ENCODE data around the gene PCNX1. TPM values are rescaled to one million over a fixed set of nuclear protein-coding genes. Genes with fewer than 3 reads are reported as not detected.
"Not testable (repeated sequence)": the region's sequence is repeated elsewhere in the genome, so short reads cannot be mapped to it uniquely, and the experiment has no call there.

PCNX1 gene
- total RNA-seq: 57.8 and 69.4 TPM in 2 replicates
- polyA plus RNA-seq: 33.0 and 35.7 TPM in 2 replicates
- 11.4 and 14.8 TPM in 2 replicates for polyA plus RNA-seq (2012)
- polyA minus RNA-seq (ENCODE audit: low replicate concordance): 83.2 and 120 TPM in 2 replicates

DNA sequence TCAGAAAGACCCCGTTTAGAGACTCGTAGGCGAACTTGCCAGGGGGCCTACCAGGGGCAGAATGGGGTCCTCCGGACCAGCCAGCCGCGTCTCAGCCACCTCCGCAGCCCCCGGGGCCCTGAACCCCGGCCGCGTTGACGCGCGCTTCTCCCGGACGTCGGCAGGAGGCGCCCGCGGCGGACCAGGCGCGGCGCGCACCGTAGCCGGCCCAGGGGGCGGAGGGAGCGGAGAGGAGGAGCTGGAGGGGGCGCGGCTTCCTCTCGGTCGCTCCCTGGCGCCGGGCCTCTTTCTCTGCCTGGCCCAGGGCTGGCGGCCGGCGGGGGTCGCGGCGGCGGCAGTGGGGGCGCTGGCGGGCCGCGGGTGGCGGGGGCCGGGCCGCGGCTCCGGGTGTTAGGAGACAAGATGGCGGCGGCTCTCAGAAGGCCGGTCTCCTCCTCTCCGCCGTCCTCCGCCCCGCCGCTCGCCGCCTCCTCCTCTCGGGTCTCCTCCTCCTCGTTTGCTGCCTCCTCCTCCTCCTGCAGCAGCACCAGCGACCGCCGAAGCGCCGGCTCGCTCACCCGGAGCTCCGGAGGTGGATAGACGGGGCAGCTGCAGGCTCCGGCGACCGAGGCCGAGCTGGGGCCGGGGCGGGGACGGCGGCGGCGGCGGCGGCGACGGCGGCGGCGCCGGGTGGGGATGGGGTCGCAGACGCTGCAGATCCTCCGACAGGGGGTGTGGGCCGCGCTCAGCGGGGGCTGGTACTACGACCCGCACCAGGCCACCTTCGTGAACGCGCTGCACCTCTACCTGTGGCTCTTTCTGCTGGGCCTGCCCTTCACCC is at the start of gene PCNX1:
TSS of gene PCNX1 (plus strand) at position 284 of the 820 bp plus-strand sequence. CDS start at position 676, 392 bp downstream.
- Histone ChIP-seq H3K9me3 (ENCODE audit: control insufficient read depth, insufficient read depth, low read depth, low read length) (no peaks in the 10 kb centered on the region), H3K36me3 (ENCODE audit: control insufficient read depth, insufficient read depth, low read length) (no peaks in the 10 kb centered on the region), H3K27ac (ENCODE audit: insufficient read depth, low read length) (peak within 1 kb of the TSS; percentile 73), H3K4me1 (ENCODE audit: control insufficient read depth, extremely low read depth, insufficient read depth, low read length) (peaks cover 3% of the 10 kb centered on the region), H4K20me1 (ENCODE audit: control insufficient read depth, extremely low read depth, insufficient read depth, low read length) (peaks cover 2% of the 10 kb centered on the region), H3K4me2 (ENCODE audit: extremely low read depth, insufficient read depth, low read length) (peak within 1 kb of the TSS; percentile 100), H3K79me2 (ENCODE audit: control insufficient read depth, insufficient read depth, low read length) (peaks cover 44% of the 10 kb centered on the region), H2AFZ (ENCODE audit: low read length) (peak within 1 kb of the TSS; percentile 96), H3K4me3 (replicated peaks in 1 of 4; ENCODE audit: control extremely low read depth in 1 of 4, insufficient read depth in 1 of 4, low read depth in 3 of 4, low read length in 4 of 4) (peak within 1 kb of the TSS; percentile 82 to 94 (median 89)), H3K27me3 (ENCODE audit: control insufficient read depth, insufficient read depth, low read length) (no peaks in the 10 kb centered on the region), H3K9ac (ENCODE audit: insufficient read depth, low read length) (peak within 1 kb of the TSS; percentile 82)
- DNase-seq (ENCODE audit: low read depth in 2 of 2): peak; percentile 83 to 84
- peak; percentile 44 to 75 for TF ChIP-seq CTCF (conservative IDR thresholded peaks at IDR 0.05 in 1 of 2, IDR thresholded peaks at IDR 0.05 in 1 of 2; ENCODE audit: low read depth in 1 of 2, low read length in 2 of 2)
- no peak for TF ChIP-seq EZH2 (IDR thresholded peaks at IDR 0.05; ENCODE audit: low read length, missing control alignments)

- H3K36me3 ChIP-seq (ENCODE audit: control insufficient read depth, insufficient read depth, low read length): no peaks in the 10 kb centered on the region
- H3K27me3 ChIP-seq (ENCODE audit: control insufficient read depth, insufficient read depth, low read length): no peaks in the 10 kb centered on the region
- H3K79me2 ChIP-seq (ENCODE audit: control insufficient read depth, insufficient read depth, low read length): no peaks in the 10 kb centered on the region
- H3K9me3 ChIP-seq (ENCODE audit: control insufficient read depth, insufficient read depth, low read depth, low read length): no peaks in the 10 kb centered on the region
- no peaks in the 10 kb centered on the region for H4K20me1 ChIP-seq (ENCODE audit: control insufficient read depth, extremely low read depth, insufficient read depth, low read length)
- TF ChIP-seq EZH2 (IDR thresholded peaks at IDR 0.05; ENCODE audit: low read length, missing control alignments) (no peak), CTCF (conservative IDR thresholded peaks at IDR 0.05 in 1 of 2, IDR thresholded peaks at IDR 0.05 in 1 of 2; ENCODE audit: low read depth in 1 of 2, low read length in 2 of 2) (no peak)
- H3K27ac ChIP-seq (ENCODE audit: insufficient read depth, low read length): no peak overlapping the region
- peak in 1 of 2 donors; percentile 59 for DNase-seq (ENCODE audit: low read depth in 2 of 2)
- H3K4me1 ChIP-seq (ENCODE audit: control insufficient read depth, extremely low read depth, insufficient read depth, low read length): no peaks in the 10 kb centered on the region
- no peak overlapping the region for H2AFZ ChIP-seq (ENCODE audit: low read length)
- H3K9ac ChIP-seq (ENCODE audit: insufficient read depth, low read length): no peak overlapping the region
- no peak overlapping the region for H3K4me3 ChIP-seq (replicated peaks in 1 of 4; ENCODE audit: control extremely low read depth in 1 of 4, insufficient read depth in 1 of 4, low read depth in 3 of 4, low read length in 4 of 4)
- no peak overlapping the region for H3K4me2 ChIP-seq (ENCODE audit: extremely low read depth, insufficient read depth, low read length)
These were observed 49.8 kb upstream of the PCNX1 start for GRCh38 chr14:70857496-70857890.

- no peaks in the 10 kb centered on the region for H3K27me3 ChIP-seq (ENCODE audit: control insufficient read depth, insufficient read depth, low read length)
- no peaks in the 10 kb centered on the region for H3K4me1 ChIP-seq (ENCODE audit: control insufficient read depth, extremely low read depth, insufficient read depth, low read length)
- no peak overlapping the region for H3K9ac ChIP-seq (ENCODE audit: insufficient read depth, low read length)
- no peak overlapping the region for H3K4me3 ChIP-seq (replicated peaks in 1 of 4; ENCODE audit: control extremely low read depth in 1 of 4, insufficient read depth in 1 of 4, low read depth in 3 of 4, low read length in 4 of 4)
- H3K79me2 ChIP-seq (ENCODE audit: control insufficient read depth, insufficient read depth, low read length): no peaks in the 10 kb centered on the region
- H3K36me3 ChIP-seq (ENCODE audit: control insufficient read depth, insufficient read depth, low read length): no peaks in the 10 kb centered on the region
- TF ChIP-seq EZH2 (IDR thresholded peaks at IDR 0.05; ENCODE audit: low read length, missing control alignments): no peak
- TF ChIP-seq CTCF (conservative IDR thresholded peaks at IDR 0.05 in 1 of 2, IDR thresholded peaks at IDR 0.05 in 1 of 2; ENCODE audit: low read depth in 1 of 2, low read length in 2 of 2): no peak
- H2AFZ ChIP-seq (ENCODE audit: low read length): no peak overlapping the region
- H4K20me1 ChIP-seq (ENCODE audit: control insufficient read depth, extremely low read depth, insufficient read depth, low read length): no peaks in the 10 kb centered on the region
- H3K4me2 ChIP-seq (ENCODE audit: extremely low read depth, insufficient read depth, low read length): no peak overlapping the region
- DNase-seq (ENCODE audit: low read depth in 2 of 2): no peak
- no peak overlapping the region for H3K27ac ChIP-seq (ENCODE audit: insufficient read depth, low read length)
- no peaks in the 10 kb centered on the region for H3K9me3 ChIP-seq (ENCODE audit: control insufficient read depth, insufficient read depth, low read depth, low read length)
These were observed 48.6 kb upstream of the PCNX1 start for GRCh38 chr14:70858641-70859040.

GRCh38 chr14:70866992-70867391 is 40.3 kb upstream of the PCNX1 start:
- DNase-seq (ENCODE audit: low read depth in 2 of 2); H4K20me1 ChIP-seq (ENCODE audit: control insufficient read depth, extremely low read depth, insufficient read depth, low read length); H3K27ac ChIP-seq (ENCODE audit: insufficient read depth, low read length); H3K79me2 ChIP-seq (ENCODE audit: control insufficient read depth, insufficient read depth, low read length); H3K9ac ChIP-seq (ENCODE audit: insufficient read depth, low read length); H3K4me3 ChIP-seq (replicated peaks in 1 of 4; ENCODE audit: control extremely low read depth in 1 of 4, insufficient read depth in 1 of 4, low read depth in 3 of 4, low read length in 4 of 4); H3K4me2 ChIP-seq (ENCODE audit: extremely low read depth, insufficient read depth, low read length); H3K9me3 ChIP-seq (ENCODE audit: control insufficient read depth, insufficient read depth, low read depth, low read length); H3K4me1 ChIP-seq (ENCODE audit: control insufficient read depth, extremely low read depth, insufficient read depth, low read length); H3K36me3 ChIP-seq (ENCODE audit: control insufficient read depth, insufficient read depth, low read length); H3K27me3 ChIP-seq (ENCODE audit: control insufficient read depth, insufficient read depth, low read length); H2AFZ ChIP-seq (ENCODE audit: low read length): not testable (repeated sequence)
